Right renal pelvis (tissue), 4 donors: ENCODE measurements around the gene SLC16A3. TPM values are rescaled to one million over a fixed set of nuclear protein-coding genes. Genes with fewer than 3 reads are reported as not detected.
"Not testable (repeated sequence)": the region's sequence is repeated elsewhere in the genome, so short reads cannot be mapped to it uniquely, and the experiment has no call there.

Source experiments
- DNase-seq, 4 donors: peaks; one replicate each; pipeline ENCODE4 v3.0.0-alpha.2; 2013; ENCODE audit warnings: low read depth in 4 of 4, low spot score in 3 of 4, missing footprints in 1 of 4
- polyA plus RNA-seq, 4 donors: library from polyadenylated mRNA; unstranded; fragments of 120-200 nt; gene quantifications; one replicate each; pipeline ENCODE4 v1.2.1, GENCODE V29; 2013; ENCODE audit not compliant: insufficient read length in 4 of 4

Gene SLC16A3
- polyA plus RNA-seq, 4 donors = 8.0 to 23.1 (median 9.1) TPM

- DNase-seq = no peak
Observed at GRCh38 chr17:82245134-82246039, 16.5 kb downstream of the SLC16A3 start.

- no peak for DNase-seq
Observed at GRCh38 chr17:82246040-82246364, 17.2 kb downstream of the SLC16A3 start.

GRCh38 chr17:82246365-82247181, 17.7 kb downstream of the SLC16A3 start:
- no peak for DNase-seq

GRCh38 chr17:82247182-82247823, 18.5 kb downstream of the SLC16A3 start:
- no peak for DNase-seq

GRCh38 chr17:82247856-82248671, 19.2 kb downstream of the SLC16A3 start:
- DNase-seq = no peak

GRCh38 chr17:82248815-82249674, 20.2 kb downstream of the SLC16A3 start:
- no peak for DNase-seq

- no peak for DNase-seq
Observed at GRCh38 chr17:82249896-82250581, 21.2 kb downstream of the SLC16A3 start.

GRCh38 chr17:82250868-82251500, 22.1 kb downstream of the SLC16A3 start:
- DNase-seq = no peak

- no peak for DNase-seq
Observed at GRCh38 chr17:82252511-82253178, 23.8 kb downstream of the SLC16A3 start.

- no peak for DNase-seq
Observed at GRCh38 chr17:82253179-82253544, 24.3 kb downstream of the SLC16A3 start.

GRCh38 chr17:82254096-82254495, 25.3 kb downstream of the SLC16A3 start:
- DNase-seq = not testable (repeated sequence)

GRCh38 chr17:82254746-82255145, 25.9 kb downstream of the SLC16A3 start:
- DNase-seq = not testable (repeated sequence)

- DNase-seq = no peak
Observed at GRCh38 chr17:82255402-82255972, 26.6 kb downstream of the SLC16A3 start.

GRCh38 chr17:82256242-82256885, 27.5 kb downstream of the SLC16A3 start:
- DNase-seq = no peak

GRCh38 chr17:82257473-82257872, 28.6 kb downstream of the SLC16A3 start:
- no peak for DNase-seq

GRCh38 chr17:82258555-82258954, 29.7 kb downstream of the SLC16A3 start:
- no peak for DNase-seq
